GM21723 (cell line): Measurements from ENCODE around the gene SPTB.

ENCODE experiments used
- ATAC-seq: cut with Tn5 transposase; IDR thresholded peaks from one replicate; pipeline ENCODE4 v1.9.1; 2021; ENCODE audit warnings: mild to moderate bottlenecking, moderate library complexity; ENCODE audit not compliant: unreplicated experiment

Gene SPTB

GRCh38 chr14:64855721-64856528, 23.8 kb downstream of the SPTB start:
- ATAC-seq = no peak

- ATAC-seq = no peak
These were observed 29.2 kb downstream of the SPTB start for GRCh38 chr14:64850369-64851137.

- ATAC-seq = peak; percentile 67
These were observed 29.8 kb downstream of the SPTB start for GRCh38 chr14:64849940-64850339.

- no peak for ATAC-seq
These were observed 31.5 kb downstream of the SPTB start for GRCh38 chr14:64848239-64848638.

- no peak for ATAC-seq
These were observed 33.4 kb downstream of the SPTB start for GRCh38 chr14:64846319-64846718.

- no peak for ATAC-seq
These were observed 33.8 kb downstream of the SPTB start for GRCh38 chr14:64845878-64846277.

GRCh38 chr14:64844969-64845536, 34.7 kb downstream of the SPTB start:
- no peak for ATAC-seq

- peak; percentile 89 for ATAC-seq
These were observed 35.4 kb downstream of the SPTB start for GRCh38 chr14:64844272-64844671.

- ATAC-seq = no peak
These were observed 36.2 kb downstream of the SPTB start for GRCh38 chr14:64843548-64843947.

GRCh38 chr14:64841772-64842750, 37.6 kb downstream of the SPTB start:
- no peak for ATAC-seq

- no peak for ATAC-seq
These were observed 38.5 kb downstream of the SPTB start for GRCh38 chr14:64841121-64841651.

- no peak for ATAC-seq
These were observed 41.1 kb downstream of the SPTB start for GRCh38 chr14:64838656-64839055.

GRCh38 chr14:64835431-64835830, 44.3 kb downstream of the SPTB start:
- no peak for ATAC-seq

- ATAC-seq = no peak
These were observed 44.7 kb downstream of the SPTB start for GRCh38 chr14:64834965-64835364.

GRCh38 chr14:64831419-64831818, 48.3 kb downstream of the SPTB start:
- no peak for ATAC-seq

- no peak for ATAC-seq
These were observed 48.7 kb downstream of the SPTB start for GRCh38 chr14:64830961-64831360.

GRCh38 chr14:64828071-64828470, 51.6 kb downstream of the SPTB start:
- ATAC-seq = no peak

GRCh38 chr14:64826845-64827244, 52.9 kb downstream of the SPTB start:
- no peak for ATAC-seq

GRCh38 chr14:64826333-64826732, 53.4 kb downstream of the SPTB start:
- no peak for ATAC-seq

GRCh38 chr14:64825509-64825908, 54.2 kb downstream of the SPTB start:
- no peak for ATAC-seq
